H1 (cell line): ENCODE data around the gene MAP3K6. TPM values are rescaled to one million over a fixed set of nuclear protein-coding genes. Genes with fewer than 3 reads are reported as not detected.
A peak's percentile ranks its signal among the peaks of the same experiment; 100 is the strongest.

Experiments
- BCL11A ChIP-seq, 2 experiments: IDR thresholded peaks; one replicate each; pipeline ENCODE4 v1.6.1; 2011; ENCODE audit warnings: low read depth in 2 of 2, low read length in 2 of 2, mild to moderate bottlenecking in 2 of 2
- CBX8 ChIP-seq: fragments of 300-800, 300-1000 bp; sonication (generic); IDR thresholded peaks from 2 replicates; pipeline ENCODE4 v1.7.1; 2016; ENCODE audit warnings: low read depth, low read length, borderline replicate concordance
- CHD2 ChIP-seq: IDR thresholded peaks from 2 replicates; pipeline ENCODE4 v1.6.1; 2012; ENCODE audit warnings: low read length, improper control_type of control experiment
- HDAC6 ChIP-seq: IDR thresholded peaks from one replicate; pipeline ENCODE4 v1.7.1; 2012; ENCODE audit warnings: low read depth, mild to moderate bottlenecking, inconsistent platforms, low read length, moderate library complexity
- KDM1A ChIP-seq: fragments of 200-600, 300-600 bp; sonication (generic); IDR thresholded peaks from 2 replicates; pipeline ENCODE4 v1.7.1; 2016; ENCODE audit warnings: mild to moderate bottlenecking, low read length, borderline replicate concordance
- KDM4A ChIP-seq: IDR thresholded peaks from one replicate; pipeline ENCODE4 v1.7.1; 2012; ENCODE audit warnings: low read depth, mild to moderate bottlenecking, moderate library complexity, low read length, inconsistent platforms; ENCODE audit not compliant: severe bottlenecking
- POLR2AphosphoS5 ChIP-seq: IDR thresholded peaks from 2 replicates; pipeline ENCODE4 v1.6.1; 2011; ENCODE audit warnings: low read depth, low read length
- POU5F1 ChIP-seq: IDR thresholded peaks from 2 replicates; pipeline ENCODE4 v1.6.1; 2011; ENCODE audit warnings: low read depth, mild to moderate bottlenecking, low read length, moderate library complexity
- RAD21 ChIP-seq, 2 experiments: IDR thresholded peaks in 1 of 2; conservative IDR thresholded peaks in 1 of 2; 2 replicates each; pipeline ENCODE4 v1.6.1; 2011; ENCODE audit warnings: low read depth in 2 of 2, low read length in 2 of 2, improper control_type of control experiment in 1 of 2, inconsistent platforms in 1 of 2, mild to moderate bottlenecking in 1 of 2, moderate library complexity in 1 of 2
- RFX5 ChIP-seq: IDR thresholded peaks from 2 replicates; pipeline ENCODE4 v1.6.1; 2011; ENCODE audit warnings: low read depth, low read length, improper control_type of control experiment, borderline replicate concordance
- RNF2 ChIP-seq: fragments of 200-900, 300-1000 bp; sonication (generic); IDR thresholded peaks from 2 replicates; pipeline ENCODE4 v1.7.1; 2016; ENCODE audit warnings: borderline replicate concordance, low read depth, mild to moderate bottlenecking, antibody characterized with exemption, low read length; ENCODE audit not compliant: poor library complexity, severe bottlenecking; ENCODE audit errors: missing control alignments
- RXRA ChIP-seq: IDR thresholded peaks from 2 replicates; pipeline ENCODE4 v1.6.1; 2011; ENCODE audit warnings: low read depth, mild to moderate bottlenecking, low read length, moderate library complexity; ENCODE audit not compliant: insufficient read depth
- SIRT6 ChIP-seq: IDR thresholded peaks from one replicate; pipeline ENCODE4 v1.7.1; 2012; ENCODE audit warnings: low read length, inconsistent platforms
- SRF ChIP-seq: IDR thresholded peaks from 2 replicates; pipeline ENCODE4 v1.6.1; 2011; ENCODE audit warnings: mild to moderate bottlenecking, low read depth, low read length, moderate library complexity
- TAF1 ChIP-seq: IDR thresholded peaks from 2 replicates; pipeline ENCODE4 v1.6.1; 2011; ENCODE audit warnings: mild to moderate bottlenecking, low read depth, low read length
- TBP ChIP-seq: IDR thresholded peaks from 2 replicates; pipeline ENCODE4 v1.6.1; 2011; ENCODE audit warnings: low read depth, low read length, improper control_type of control experiment
- TEAD4 ChIP-seq: IDR thresholded peaks from 2 replicates; pipeline ENCODE4 v1.6.1; 2012; ENCODE audit warnings: low read depth, low read length, inconsistent platforms, mixed read lengths
- YY1 ChIP-seq: IDR thresholded peaks from 2 replicates; pipeline ENCODE4 v1.6.1; 2011; ENCODE audit warnings: low read depth, mild to moderate bottlenecking, low read length
- polyA plus RNA-seq, 7 experiments: library from polyadenylated mRNA; depleted of rRNA in 3 of 7; stranded (reverse) in 5 of 7; unstranded in 2 of 7; fragments of >200 nt in 5 of 7; fragments of 200-250 nt in 2 of 7; gene quantifications; 1 replicate in 5 of 7; 2 replicates in 1 of 7; 4 replicates in 1 of 7; pipeline versions ENCODE4 v1.2.1 to v1.2.3, GENCODE V29; 2011 to 2013; ENCODE audit warnings: missing spikeins in 2 of 7, mixed read lengths in 2 of 7
- total RNA-seq: library from RNA; stranded (reverse); fragmentation: NEBNext Ultra II Directional; extraction: Animal tissue kit (Norgen Biotek cat#: 25700); gene quantifications from 2 replicates; pipeline ENCODE4 v1.2.1, GENCODE V29; 2021
- TF ChIP-seq, protein P1 (sequence below), 3 experiments: IDR thresholded peaks; 1 replicate in 2 of 3; 2 replicates in 1 of 3; pipeline versions ENCODE4 v1.5.1 to v1.6.1; 2011; ENCODE audit warnings: low read length in 3 of 3, mild to moderate bottlenecking in 3 of 3, inconsistent platforms in 2 of 3, low read depth in 1 of 3, moderate library complexity in 1 of 3; ENCODE audit not compliant: insufficient read depth in 1 of 3; ENCODE audit errors: control extremely low read depth in 1 of 3
- TF ChIP-seq, protein P2 (sequence below): IDR thresholded peaks from 2 replicates; pipeline ENCODE4 v1.6.1; 2011; ENCODE audit warnings: low read length, improper control_type of control experiment

The MAP3K6 gene
- total and polyA plus RNA-seq, 2 of the 8 experiments (the other 6 are each of a cell fraction or from before 2014, with no cell fraction given): 7.4 to 7.6 TPM

DNA sequence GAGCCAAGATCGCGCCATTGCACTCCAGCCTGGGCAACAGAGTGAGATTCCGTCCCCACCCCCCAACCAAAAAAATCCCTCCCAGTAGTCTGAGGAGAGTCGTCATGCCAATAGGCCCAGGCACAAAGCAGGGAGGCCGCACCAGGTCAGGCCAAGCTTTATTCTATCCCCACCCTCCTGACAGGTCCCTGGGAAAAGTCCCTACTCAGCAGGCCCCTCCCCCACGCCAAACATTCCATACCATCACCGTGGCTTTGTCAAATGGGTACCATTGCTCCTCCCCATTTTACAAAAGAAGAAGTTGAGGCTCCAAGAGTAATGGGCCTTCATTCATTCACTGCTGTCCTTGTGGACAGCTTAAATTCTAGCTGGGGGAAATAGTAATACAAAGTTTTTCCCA is 31.0 kb upstream of the MAP3K6 start (continued):
- TF ChIP-seq, protein P1, sequence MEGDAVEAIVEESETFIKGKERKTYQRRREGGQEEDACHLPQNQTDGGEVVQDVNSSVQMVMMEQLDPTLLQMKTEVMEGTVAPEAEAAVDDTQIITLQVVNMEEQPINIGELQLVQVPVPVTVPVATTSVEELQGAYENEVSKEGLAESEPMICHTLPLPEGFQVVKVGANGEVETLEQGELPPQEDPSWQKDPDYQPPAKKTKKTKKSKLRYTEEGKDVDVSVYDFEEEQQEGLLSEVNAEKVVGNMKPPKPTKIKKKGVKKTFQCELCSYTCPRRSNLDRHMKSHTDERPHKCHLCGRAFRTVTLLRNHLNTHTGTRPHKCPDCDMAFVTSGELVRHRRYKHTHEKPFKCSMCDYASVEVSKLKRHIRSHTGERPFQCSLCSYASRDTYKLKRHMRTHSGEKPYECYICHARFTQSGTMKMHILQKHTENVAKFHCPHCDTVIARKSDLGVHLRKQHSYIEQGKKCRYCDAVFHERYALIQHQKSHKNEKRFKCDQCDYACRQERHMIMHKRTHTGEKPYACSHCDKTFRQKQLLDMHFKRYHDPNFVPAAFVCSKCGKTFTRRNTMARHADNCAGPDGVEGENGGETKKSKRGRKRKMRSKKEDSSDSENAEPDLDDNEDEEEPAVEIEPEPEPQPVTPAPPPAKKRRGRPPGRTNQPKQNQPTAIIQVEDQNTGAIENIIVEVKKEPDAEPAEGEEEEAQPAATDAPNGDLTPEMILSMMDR (IDR thresholded peaks at IDR 0.05; ENCODE audit: control extremely low read depth in 1 of 3, insufficient read depth in 1 of 3, low read depth in 1 of 3, low read length in 3 of 3): no peak
- TF ChIP-seq TBP: no peak
- no peak for TF ChIP-seq POU5F1
- no peak for TF ChIP-seq SIRT6
- no peak for TF ChIP-seq BCL11A (IDR thresholded peaks at IDR 0.05; ENCODE audit: low read depth in 2 of 2, low read length in 2 of 2)
- TF ChIP-seq TAF1: no peak
- no peak for TF ChIP-seq RNF2
- TF ChIP-seq CBX8: no peak
- no peak for TF ChIP-seq RFX5
- no peak for TF ChIP-seq RXRA
- no peak for TF ChIP-seq RAD21 (IDR thresholded peaks at IDR 0.05 in 1 of 2, conservative IDR thresholded peaks at IDR 0.05 in 1 of 2; ENCODE audit: low read depth in 2 of 2, low read length in 2 of 2)
- peak; percentile 44; the same call in 1 of the 2 replicates for TF ChIP-seq KDM1A
- no peak for TF ChIP-seq KDM4A
- no peak for TF ChIP-seq CHD2
- no peak for TF ChIP-seq HDAC6
- 0 out of 2 replicates have a peak, but pooled peaks have one; percentile 32 for TF ChIP-seq TEAD4
- TF ChIP-seq SRF: no peak
- no peak for TF ChIP-seq POLR2AphosphoS5
- TF ChIP-seq, protein P2, sequence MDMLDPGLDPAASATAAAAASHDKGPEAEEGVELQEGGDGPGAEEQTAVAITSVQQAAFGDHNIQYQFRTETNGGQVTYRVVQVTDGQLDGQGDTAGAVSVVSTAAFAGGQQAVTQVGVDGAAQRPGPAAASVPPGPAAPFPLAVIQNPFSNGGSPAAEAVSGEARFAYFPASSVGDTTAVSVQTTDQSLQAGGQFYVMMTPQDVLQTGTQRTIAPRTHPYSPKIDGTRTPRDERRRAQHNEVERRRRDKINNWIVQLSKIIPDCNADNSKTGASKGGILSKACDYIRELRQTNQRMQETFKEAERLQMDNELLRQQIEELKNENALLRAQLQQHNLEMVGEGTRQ: no peak
- TF ChIP-seq YY1: no peak
